Skin epidermis (tissue), 12 donors: ENCODE measurements around the gene ZDHHC14.

Experiments used
- H3K27ac ChIP-seq, 21 experiments: fragments of 200-600 bp; sonication (generic) in 11 of 21; one replicate each; pipeline ENCODE4 v1.5.0; 2020; ENCODE audit warnings: mild to moderate bottlenecking in 3 of 21, inconsistent platforms in 2 of 21, moderate library complexity in 2 of 21
- H3K4me3 ChIP-seq, 7 experiments: fragments of 200-600 bp; sonication (generic) in 2 of 7; one replicate each; pipeline ENCODE4 v1.5.0; 2020; ENCODE audit warnings: inconsistent platforms in 2 of 7, mild to moderate bottlenecking in 2 of 7, moderate library complexity in 1 of 7

Gene ZDHHC14

DNA sequence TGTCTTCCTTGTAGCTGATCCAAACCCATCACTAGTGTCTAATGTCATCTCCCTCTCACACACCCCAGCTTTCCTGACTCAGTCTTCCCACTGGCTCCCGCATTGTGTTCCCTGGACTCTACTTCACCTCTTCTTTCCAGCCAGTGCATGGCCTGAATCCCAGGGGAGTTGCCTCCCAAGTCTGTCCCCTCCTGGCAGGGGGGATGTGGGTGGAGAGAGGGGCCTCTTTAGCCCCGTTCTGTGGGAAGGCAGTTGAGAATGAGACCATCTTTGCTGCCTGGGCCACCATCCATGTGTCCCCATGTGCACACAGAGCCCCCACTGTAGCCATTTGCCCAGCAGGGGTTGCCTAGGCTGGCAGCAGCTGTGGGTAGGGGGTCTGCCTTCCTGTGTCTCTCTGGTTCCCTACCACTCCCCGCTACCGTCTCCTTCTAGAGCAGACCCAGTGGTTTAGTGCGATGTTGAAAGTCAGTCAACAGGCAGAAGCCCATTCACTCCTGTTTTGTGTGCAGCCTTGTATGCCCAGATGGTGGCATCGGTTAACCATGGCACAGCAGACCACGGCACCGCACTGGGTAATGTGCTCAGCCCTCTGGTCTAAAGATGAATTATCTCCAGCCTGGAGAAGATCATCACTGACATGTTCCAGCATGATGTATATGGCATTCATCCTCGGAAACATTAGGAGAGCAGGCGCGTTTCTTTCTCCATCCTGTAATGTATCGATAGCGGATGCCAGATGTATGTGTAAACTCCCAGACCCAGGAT, 263.2 kb downstream of the ZDHHC14 start:
- Histone ChIP-seq H3K4me3 (no peak overlapping the region), H3K27ac (no peak overlapping the region)

DNA sequence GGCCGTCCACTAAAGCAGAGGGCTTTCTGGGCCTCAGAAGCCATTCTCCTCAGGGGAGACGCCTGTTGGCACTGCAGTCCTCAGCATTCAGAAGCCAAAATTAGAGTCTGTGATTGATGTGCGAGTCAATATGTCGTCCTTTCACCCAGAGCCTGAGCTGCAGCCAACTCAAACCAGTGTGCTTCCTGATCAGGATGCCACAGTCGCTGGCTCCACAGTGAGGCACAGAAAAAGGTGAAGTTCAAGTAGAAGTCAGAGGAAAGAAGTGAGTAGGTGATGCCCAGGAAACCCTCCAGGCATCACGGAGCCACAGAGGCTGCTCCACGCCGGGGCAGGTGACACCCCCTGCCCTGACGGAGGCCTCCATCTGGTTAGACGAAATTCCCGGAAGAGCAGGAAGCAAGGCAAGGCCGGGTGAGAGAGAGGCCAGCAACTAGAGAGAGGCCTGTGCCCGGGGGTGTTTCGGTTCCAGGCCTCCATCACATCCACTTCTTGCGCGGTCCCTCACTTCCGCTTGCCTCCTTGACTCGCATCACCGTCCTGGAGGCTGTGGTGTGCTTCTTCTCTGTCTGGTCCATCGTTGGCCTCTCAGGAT, 264.3 kb downstream of the ZDHHC14 start:
- no peak overlapping the region for H3K27ac ChIP-seq
- no peak overlapping the region for H3K4me3 ChIP-seq

DNA sequence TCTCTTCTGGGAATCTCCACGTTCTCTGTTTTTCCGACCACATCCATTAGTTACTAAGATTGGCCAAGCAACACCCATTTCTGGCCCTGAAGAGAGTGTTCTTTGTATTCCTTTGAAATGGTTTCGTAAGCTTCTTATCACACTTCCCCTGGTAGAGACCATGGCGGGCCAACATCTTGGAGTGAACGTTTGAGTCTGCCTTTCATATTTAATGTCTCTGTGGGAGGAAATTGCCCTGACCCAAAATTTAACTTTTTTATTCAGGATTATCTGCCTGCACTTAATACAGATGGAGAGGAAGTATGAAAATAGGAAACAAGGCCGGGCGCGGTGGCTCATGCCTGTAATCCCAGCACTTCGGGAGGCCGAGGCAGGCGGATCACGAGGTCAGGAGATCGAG, 265.0 kb downstream of the ZDHHC14 start:
- Histone ChIP-seq H3K4me3 (no peak overlapping the region), H3K27ac (no peak overlapping the region)

DNA sequence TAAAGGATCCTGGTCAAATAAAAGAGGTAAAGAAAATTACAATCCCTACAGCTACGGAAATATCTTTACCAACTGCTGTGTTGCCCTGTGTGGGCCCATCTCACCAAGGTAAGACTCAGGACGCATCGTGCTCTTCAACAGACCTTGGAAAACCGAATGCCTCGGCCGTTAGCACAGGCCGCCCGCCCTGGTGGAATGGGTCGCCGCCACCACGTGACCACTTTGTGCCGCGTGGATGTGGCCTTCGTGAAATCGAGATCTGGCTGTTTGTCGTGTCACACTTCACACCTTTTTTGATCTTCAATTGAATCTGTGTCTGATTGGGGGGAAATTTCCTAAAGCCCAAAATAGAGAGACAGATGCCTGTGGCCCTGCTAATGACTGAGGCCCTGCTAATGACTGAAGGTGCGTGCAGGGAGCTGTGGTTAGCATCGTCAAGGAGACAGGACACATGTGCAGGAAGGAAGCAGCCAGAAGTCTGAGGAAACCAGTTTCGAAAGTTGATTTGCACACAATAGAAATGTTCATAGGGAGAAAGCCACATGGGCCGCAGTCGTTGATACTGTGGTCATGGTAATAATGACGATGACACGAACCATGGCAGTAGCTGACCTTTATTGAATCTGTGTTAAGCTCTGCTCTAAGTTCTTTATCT, 266.4 kb downstream of the ZDHHC14 start:
- Histone ChIP-seq H3K4me3 (no peak overlapping the region), H3K27ac (no peak overlapping the region)

DNA sequence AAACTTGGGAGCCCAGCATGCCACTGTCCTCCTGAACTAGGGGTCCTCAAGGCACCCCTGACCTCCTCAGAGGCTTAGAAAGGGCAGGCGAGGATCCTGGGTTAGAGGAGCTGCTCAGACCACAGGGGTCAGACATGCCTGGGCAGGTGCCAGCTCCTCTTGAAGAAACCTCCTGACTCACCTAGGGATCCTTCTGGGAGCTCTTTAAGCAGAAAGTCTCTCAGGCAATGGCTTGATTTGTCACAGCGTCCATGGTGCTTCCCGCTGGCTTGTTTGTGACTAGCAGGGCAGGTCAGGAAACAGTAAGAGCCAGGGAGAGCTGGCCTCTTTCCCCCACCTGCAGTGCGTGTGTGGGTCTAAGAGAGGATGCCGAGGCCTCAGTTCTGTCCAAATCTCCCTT, 267.6 kb downstream of the ZDHHC14 start:
- no peak overlapping the region for H3K27ac ChIP-seq
- no peak overlapping the region for H3K4me3 ChIP-seq

DNA sequence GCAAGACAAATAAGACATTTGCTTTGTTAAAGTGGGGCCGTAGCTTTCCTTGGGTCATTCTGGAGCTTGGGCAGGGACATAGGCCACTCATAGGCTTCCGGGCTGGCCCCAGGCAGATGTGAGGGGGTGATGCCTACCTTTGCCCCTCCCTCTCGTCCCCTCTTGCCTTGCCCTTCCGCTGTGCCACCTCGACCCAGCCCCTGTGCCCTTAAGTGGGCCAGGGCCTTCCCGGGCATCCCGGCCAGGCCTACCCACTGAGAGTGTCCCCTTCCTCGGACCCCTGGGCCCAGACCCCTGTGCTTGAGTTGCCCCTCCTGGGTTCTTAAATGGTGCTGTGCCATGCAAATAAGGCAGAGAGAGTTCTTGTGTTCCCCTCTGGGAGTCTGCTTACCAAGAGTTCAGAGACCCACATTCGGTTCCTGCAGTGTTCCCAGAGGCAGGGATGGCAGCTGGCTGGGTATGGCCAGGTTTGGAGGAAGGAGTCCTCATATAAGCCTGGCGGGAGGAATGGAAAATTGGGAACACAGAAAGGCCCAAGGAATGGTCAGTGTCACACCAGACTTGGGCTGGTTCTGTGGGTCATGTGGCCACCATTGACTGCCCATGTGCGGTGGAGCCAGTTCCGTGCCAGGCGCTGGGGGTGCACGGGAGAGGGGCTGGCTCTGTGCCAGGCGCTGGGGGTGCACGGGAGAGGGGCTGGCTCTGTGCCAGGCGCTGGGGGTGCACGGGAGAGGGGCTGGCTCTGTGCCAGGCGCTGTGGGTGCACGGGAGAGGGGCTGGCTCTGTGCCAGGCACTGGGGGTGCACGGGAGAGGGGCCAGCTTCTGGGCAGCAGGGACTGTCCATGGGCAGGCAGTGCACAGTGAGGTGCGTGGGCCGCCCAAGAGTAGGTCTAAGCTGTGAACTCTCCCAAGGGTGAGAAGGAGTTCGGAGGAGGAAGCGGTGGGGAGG, 268.6 kb downstream of the ZDHHC14 start:
- H3K27ac ChIP-seq, result no peak overlapping the region
- H3K4me3 ChIP-seq, result no peak overlapping the region

DNA sequence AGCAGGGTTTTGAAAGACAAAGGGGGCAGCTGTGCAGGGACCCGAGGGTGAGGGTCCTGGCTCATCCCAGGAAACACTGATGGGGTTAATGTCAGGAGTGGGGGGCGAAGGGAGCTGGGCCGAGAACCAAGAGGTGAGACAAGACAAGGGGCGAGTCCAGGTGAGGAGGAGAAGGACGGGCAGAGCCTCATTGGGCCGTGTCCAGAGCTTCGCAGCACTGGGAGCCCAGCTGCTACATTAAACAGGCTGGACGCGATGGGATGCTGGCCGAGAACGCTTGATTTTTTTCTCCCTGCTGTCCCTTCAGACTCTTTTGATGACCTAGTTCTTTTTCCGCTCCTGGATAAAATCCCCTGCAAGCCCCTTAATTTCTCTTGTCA, 269.3 kb downstream of the ZDHHC14 start:
- H3K4me3 ChIP-seq, result no peak overlapping the region
- no peak overlapping the region for H3K27ac ChIP-seq

DNA sequence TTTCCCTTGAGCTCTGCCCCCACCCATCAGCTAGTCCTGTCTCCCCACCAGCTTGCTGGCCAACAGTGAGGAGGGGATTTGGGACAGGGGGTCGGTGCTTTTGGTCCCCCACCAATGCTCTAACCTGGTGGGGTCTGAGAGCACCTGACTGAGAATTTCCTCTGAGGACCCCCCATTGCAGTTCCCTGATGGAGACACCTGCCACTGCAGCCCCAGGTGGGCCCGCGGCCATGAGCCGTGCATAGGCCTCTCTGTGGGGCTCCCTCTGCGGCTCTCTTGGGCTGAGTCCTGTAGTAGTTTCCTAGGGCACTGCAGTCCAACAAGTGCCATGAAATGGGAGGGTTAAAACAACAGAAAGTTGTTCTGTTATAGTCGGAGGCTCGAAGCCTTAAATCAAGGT, 269.8 kb downstream of the ZDHHC14 start:
- no peak overlapping the region for H3K4me3 ChIP-seq
- no peak overlapping the region for H3K27ac ChIP-seq

DNA sequence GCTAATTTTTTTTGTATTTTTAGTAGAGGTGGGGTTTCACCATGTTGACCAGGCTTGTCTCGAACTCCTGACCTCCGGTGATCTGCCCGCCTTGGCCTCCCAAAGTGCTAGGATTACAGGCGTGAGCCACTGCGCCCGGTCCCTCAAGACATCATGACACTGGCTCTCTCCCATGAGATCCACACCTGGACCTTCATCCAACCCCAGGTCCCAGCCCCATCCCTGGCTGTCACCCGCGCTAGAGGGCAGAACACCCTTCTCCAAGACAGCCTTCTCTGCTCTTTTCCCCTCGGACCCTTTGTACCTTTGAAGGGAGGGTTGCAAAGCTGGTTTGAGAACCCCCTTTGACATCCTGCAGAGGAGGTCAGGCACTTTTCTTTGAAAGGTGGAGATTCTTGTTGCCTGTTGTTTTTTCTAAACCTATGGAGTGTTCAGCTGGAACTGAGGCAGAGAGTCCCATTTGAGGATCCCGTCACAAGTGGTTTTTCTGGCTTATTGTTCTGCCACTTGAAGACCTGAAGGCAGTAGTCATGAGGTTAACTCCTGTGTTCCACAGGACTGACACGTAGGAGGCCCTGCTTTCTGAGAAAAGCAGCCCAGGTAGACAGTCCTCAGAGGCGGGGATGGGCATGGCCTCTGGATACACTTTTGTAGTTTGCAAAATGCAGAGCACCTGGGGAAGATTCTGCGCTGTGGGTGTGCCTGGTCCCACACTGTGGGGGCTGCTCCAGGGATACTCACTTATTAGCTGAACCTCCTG, 270.9 kb downstream of the ZDHHC14 start:
- Histone ChIP-seq H3K27ac (no peak overlapping the region), H3K4me3 (no peak overlapping the region)

DNA sequence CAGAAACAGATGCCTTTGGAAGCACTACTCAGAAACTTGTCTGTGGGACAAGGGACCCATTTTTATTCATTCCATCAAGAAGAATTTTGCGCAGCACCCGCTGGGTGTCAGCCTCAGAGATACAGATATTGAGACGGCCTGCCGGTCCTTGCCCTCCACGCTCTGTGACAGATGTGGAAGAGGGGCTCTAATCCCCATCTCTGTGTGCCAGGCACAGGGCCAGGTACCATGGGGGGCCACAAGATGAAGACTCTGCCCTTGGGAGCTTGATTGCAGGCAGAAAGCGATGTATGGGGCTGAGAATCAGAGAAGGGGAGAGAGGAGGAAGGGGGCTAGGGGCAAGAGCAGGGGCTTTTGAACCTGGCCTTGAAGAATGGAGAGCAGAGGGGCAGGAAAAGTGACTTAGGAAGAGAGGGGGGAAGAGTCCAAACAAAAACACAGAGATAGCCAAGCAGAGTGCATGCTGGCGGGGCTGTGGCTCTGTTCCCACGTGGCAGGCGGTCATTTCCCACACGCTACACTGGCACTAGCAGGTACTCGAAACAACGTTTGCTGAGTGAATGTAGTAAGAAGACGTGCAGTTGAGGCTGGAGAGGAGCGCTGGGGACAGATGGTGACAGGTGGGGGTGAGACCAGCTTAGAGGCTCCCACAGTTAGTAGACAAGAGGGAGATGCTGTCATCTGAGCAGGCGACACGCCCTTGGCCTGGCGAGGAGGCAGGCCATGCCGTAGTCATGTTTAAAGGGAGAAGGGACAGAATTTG, 271.8 kb downstream of the ZDHHC14 start:
- Histone ChIP-seq H3K4me3 (no peak overlapping the region), H3K27ac (no peak overlapping the region)

DNA sequence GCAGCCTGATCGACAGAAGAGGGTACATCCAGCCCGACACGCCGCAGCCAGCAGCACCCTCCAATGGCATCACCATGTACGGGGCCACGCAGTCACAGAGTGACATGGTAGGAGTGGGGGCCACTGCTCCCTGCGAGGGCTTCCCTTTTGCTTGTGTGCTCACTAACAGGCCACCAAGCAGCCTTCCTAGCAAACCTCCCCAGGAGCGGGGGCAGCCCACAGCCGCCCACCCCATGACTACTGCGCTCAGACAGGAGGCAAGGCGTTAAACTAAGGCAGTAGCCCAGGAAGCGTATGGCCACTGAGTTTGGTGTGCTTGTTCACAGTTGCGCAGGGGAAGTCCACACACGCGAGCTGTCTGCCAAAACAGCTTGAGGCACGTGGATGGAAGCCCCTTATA, 272.5 kb downstream of the ZDHHC14 start:
- Histone ChIP-seq H3K4me3 (no peak overlapping the region), H3K27ac (no peak overlapping the region)

DNA sequence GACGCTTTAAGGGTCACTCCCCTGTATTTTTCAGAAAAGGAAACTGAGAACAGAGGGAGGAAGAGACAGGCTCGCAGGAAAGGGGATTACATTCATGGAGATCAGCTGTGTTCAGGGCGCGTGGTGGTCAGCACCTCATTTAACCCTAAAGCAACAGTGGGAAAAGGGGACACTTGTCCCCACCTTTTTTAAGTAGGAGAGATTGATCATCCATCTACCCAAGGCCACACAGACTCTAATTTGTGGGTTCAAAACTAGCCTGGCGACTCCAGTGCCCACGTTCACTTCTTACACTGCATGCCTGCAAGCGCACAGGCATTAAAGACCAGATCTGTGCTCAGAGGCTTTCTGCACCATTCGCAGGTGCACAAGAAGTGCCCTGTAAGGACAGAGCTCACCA, 274.1 kb downstream of the ZDHHC14 start:
- H3K27ac ChIP-seq, result no peak overlapping the region
- H3K4me3 ChIP-seq, result no peak overlapping the region

DNA sequence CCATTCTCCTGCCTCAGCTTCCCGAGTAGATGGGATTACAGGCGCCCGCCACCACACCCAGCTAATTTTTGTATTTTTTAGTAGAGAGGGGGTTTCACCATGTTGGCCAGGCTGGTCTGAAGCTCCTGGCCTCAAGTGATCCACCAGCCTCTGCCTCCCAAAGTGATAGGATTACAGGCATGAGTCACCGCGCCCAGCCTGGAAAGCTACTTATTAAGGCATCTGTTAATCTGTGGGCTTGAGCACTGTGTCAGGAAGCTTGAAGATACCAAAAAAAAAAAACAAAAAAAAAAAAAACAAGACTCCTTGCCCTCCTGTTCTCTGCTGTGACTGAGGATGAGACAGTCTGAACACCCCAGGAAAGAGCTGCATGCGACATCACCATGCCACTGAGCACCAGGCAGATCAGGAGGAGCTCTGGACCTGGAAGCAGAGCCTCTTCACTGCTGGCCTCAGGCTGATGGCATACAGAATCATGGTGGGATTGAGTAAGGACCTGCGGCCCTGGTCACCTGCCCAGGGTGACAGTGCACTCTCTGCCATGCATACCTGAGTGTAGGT, 275.5 kb downstream of the ZDHHC14 start:
- no peak overlapping the region for H3K27ac ChIP-seq
- H3K4me3 ChIP-seq, result no peak overlapping the region

DNA sequence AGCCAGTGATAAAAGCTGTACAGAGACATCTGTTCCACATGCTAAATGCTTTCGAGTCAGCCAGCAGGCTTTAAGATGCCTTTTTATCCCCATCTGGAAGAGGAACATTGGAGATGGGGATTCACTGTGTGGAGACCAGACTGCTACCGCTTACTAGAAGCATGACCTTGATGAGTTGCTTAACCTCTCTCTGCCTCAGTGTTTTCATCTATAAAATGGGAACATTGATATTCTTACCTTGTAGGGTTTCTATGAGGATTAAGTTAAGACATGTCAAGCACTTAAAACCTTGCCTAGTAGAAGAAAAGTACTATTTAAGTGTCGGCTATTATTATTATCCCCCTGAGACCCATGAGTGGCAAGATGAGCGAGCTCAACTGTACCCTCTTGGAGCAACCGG, 276.8 kb downstream of the ZDHHC14 start:
- Histone ChIP-seq H3K4me3 (no peak overlapping the region), H3K27ac (no peak overlapping the region)

DNA sequence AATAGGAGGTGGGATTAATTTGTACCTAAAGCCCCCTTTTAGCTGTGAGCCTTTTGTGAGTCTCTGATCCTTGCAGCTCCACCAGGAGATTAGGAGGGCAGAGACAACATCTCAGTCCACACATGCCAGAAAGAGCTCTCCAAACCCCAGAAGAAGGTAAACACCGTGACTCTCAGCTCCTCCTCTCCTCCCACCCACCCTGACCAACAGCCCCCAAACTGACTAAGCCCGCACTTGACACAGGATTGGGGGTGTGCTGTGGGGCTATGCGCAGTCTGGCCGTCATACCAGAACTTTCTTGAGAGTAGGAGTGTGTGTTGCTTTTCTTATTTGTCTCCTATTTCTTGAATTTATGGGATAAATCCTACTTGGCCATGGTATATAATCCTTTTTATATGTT, 277.3 kb downstream of the ZDHHC14 start:
- H3K27ac ChIP-seq, result no peak overlapping the region
- H3K4me3 ChIP-seq, result no peak overlapping the region

DNA sequence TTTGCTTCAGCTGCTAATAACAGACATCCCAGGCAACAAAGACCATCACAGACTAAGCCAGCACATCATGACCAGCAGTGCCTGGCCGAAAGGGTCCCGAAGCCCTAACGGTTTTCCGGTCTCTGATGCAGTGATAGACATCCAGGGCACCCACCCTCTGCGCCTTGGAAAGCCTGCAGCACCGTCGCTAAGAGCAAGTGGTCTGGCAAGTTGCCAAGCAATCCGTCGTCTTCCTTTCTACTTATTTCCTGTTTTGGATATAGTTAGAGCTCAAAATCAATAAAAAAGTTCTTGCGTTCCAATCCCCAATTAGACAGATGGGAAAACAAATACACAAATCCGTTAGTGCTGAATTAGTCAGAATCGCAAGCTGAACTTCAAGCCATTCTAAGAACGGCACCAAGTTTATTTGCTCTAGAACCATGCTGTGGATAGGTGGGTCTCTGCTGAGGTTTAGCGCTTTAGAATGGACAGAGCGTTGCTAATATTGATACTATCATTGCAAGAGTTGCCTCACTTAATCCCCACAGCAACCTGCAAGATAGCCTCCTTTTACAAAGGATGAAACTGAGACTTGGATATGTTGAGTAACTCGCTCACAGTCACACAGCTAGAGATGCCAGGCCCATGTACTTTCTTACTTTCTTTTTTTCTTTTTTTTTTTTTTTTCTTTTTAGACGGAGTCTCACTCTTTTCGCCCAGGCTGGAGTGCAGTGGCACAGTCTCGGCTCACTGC, 278.7 kb downstream of the ZDHHC14 start:
- H3K4me3 ChIP-seq, result no peak overlapping the region
- H3K27ac ChIP-seq, result no peak overlapping the region

DNA sequence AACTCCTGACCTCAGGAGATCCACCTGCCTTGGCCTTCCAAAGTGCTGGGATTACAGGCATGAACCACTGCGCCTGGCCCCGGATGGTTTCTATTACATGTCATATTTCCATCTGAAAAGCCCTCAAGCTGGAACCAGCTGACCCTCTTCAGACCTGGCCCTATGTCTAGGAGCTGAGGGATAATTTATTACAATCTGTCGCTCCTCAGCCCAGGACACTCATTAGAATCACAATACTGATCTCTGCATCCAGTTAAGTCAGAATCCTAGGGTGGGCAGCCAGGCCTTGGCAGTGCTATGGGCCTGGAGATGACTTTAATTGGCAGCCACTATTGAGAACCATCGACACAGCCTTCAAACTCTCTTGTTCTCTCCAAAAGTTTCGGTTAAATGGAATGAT, 279.4 kb downstream of the ZDHHC14 start:
- Histone ChIP-seq H3K27ac (no peak overlapping the region), H3K4me3 (no peak overlapping the region)

DNA sequence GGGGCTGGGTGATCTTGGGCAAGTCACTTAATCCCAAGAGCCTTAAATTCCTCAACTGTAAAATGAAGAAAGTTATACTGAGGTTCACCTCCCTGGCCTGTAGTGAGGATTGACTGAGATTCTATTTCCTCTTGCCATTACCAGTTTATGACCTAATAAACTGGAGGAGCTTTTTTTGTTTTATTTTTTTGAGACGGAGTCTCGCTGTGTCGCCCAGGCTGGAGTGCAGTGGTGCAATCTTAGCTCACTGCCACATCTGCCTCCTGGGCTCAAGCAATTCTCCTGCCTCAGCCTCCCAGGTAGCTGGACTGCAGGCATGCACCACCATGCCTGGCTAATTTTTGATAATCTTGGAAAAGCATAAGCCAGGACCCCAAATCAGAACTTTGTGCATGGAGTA, 280.7 kb downstream of the ZDHHC14 start:
- H3K27ac ChIP-seq, result no peak overlapping the region
- H3K4me3 ChIP-seq, result no peak overlapping the region
